Breast epithelium (tissue), 3 donors: Measurements from ENCODE around the gene C10orf105.

ENCODE experiments used
- POLR2A ChIP-seq: fragments of 450-650 bp; IDR thresholded peaks from one replicate; pipeline ENCODE4 v1.6.1; 2016; ENCODE audit warnings: antibody characterized with exemption, mild to moderate bottlenecking, moderate library complexity
- POLR2AphosphoS5 ChIP-seq, 3 donors: sonication (generic); formaldehyde crosslinking; IDR thresholded peaks; one replicate each; pipeline ENCODE4 v1.6.1; 2017; ENCODE audit warnings: antibody characterized with exemption in 3 of 3
- TF ChIP-seq, protein P1 (sequence below), 3 donors: fragments of 450-650 bp; IDR thresholded peaks; one replicate each; pipeline ENCODE4 v1.5.1; 2016 to 2017; ENCODE audit warnings: antibody characterized with exemption in 3 of 3, mild to moderate bottlenecking in 3 of 3, moderate library complexity in 3 of 3

DNA sequence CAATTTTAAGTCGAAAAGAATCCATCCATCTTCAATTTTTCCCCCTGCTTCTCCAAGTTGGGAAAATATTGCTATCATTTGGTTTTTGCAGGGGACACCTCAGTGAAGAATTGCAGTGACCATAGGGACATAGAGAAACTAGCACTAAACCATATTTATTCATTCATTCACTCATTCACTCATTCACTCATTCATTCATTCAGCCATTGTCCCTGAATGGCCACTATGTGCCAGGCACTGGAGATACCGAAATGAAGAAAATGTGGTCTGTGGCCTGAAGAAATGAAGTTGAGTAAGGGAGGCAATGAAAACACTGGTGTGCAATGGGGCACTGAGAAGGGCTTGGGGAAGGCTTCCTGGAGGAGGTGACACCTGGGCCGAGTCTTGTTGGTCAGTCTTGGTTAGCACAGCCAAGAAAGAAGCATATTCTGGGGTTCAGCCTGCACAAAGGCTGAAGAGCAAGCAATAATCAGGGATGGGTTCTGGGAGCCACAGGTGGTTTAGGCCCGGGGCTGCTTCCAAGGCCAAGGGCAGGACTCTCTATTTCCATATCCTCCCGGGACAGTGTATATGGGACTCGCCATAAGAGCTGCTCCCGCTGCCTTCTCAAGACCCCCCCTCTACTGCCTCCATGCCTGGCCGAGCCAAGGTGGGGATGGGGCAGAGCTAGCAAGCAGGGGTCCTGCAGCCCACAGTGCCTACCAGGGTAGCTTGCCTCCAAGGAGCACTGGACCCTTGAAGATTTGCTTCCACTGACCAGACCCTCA is 25.5 kb upstream of the C10orf105 start:
- no peak for TF ChIP-seq POLR2AphosphoS5 (IDR thresholded peaks at IDR 0.05)
- TF ChIP-seq, protein P1, sequence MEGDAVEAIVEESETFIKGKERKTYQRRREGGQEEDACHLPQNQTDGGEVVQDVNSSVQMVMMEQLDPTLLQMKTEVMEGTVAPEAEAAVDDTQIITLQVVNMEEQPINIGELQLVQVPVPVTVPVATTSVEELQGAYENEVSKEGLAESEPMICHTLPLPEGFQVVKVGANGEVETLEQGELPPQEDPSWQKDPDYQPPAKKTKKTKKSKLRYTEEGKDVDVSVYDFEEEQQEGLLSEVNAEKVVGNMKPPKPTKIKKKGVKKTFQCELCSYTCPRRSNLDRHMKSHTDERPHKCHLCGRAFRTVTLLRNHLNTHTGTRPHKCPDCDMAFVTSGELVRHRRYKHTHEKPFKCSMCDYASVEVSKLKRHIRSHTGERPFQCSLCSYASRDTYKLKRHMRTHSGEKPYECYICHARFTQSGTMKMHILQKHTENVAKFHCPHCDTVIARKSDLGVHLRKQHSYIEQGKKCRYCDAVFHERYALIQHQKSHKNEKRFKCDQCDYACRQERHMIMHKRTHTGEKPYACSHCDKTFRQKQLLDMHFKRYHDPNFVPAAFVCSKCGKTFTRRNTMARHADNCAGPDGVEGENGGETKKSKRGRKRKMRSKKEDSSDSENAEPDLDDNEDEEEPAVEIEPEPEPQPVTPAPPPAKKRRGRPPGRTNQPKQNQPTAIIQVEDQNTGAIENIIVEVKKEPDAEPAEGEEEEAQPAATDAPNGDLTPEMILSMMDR (IDR thresholded peaks at IDR 0.05): no peak
- TF ChIP-seq POLR2A: no peak
